ENCODE data around the gene ERCC8. TPM values are rescaled to one million over a fixed set of nuclear protein-coding genes. Genes with fewer than 3 reads are reported as not detected.

Gene ERCC8
- total and polyA plus RNA-seq, 9 of the 15 experiments (the other 6 are each of a cell fraction or from before 2014, with no cell fraction given) = 10.1 to 41.8 (median 24.4) TPM

- WGBS (ENCODE audit: insufficient coverage, low coverage, missing lambda C conversion rate) = 43% methylated on average over 1 of the region's 1 CpG
- Histone ChIP-seq H3K4me1 (replicated peaks in 1 of 2; ENCODE audit: control insufficient read depth in 2 of 2, insufficient read depth in 2 of 2, low read length in 2 of 2) (peaks cover 5 to 17% of the 10 kb centered on the region in 2 experiments; a peak in 3 of 5 replicates), H3K9ac (ENCODE audit: insufficient read depth in 1 of 2, low read depth in 2 of 2, low read length in 2 of 2) (no peak overlapping the region), H2AFZ (ENCODE audit: low read depth, low read length) (no peak overlapping the region), H3K27ac (ENCODE audit: extremely low read depth, low read depth, low read length) (no peak overlapping the region), H4K20me1 (replicated peaks; ENCODE audit: control insufficient read depth, insufficient read depth, low read length) (no peaks in the 10 kb centered on the region), H3K4me2 (ENCODE audit: insufficient read depth, low read length) (no peak overlapping the region), H3K4me3 (no peak overlapping the region), H3K36me3 (ENCODE audit: control insufficient read depth, insufficient read depth, low read length) (no peaks in the 10 kb centered on the region), H3K79me2 (ENCODE audit: control insufficient read depth, insufficient read depth, low read length) (no peaks in the 10 kb centered on the region), H3K9me3 (replicated peaks; ENCODE audit: control insufficient read depth, insufficient read depth, low read depth, low read length) (no peaks in the 10 kb centered on the region), H3K9me1 (ENCODE audit: control insufficient read depth, insufficient read depth, low read length) (no peaks in the 10 kb centered on the region), H3K27me3 (ENCODE audit: control insufficient read depth in 2 of 2, insufficient read depth in 2 of 2, low read length in 2 of 2) (no peaks in the 10 kb centered on the region)
- DNase-seq (ENCODE audit: extremely low read depth in 1 of 4, low spot score in 3 of 4) (no peak), FAIRE-seq (no peak), ATAC-seq (no peak)
- in situ Hi-C loops (cut with MboI) = no loop called here
- no peak for TF ChIP-seq ZNF232 (CRISPR knock-in tag; IDR thresholded peaks at IDR 0.05)
- TF ChIP-seq, protein P1, sequence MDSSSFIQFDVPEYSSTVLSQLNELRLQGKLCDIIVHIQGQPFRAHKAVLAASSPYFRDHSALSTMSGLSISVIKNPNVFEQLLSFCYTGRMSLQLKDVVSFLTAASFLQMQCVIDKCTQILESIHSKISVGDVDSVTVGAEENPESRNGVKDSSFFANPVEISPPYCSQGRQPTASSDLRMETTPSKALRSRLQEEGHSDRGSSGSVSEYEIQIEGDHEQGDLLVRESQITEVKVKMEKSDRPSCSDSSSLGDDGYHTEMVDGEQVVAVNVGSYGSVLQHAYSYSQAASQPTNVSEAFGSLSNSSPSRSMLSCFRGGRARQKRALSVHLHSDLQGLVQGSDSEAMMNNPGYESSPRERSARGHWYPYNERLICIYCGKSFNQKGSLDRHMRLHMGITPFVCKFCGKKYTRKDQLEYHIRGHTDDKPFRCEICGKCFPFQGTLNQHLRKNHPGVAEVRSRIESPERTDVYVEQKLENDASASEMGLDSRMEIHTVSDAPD (CRISPR knock-in tag; IDR thresholded peaks at IDR 0.05) = no peak
- no peak for TF ChIP-seq NR1H2 (CRISPR knock-in tag; IDR thresholded peaks at IDR 0.05)
- TF ChIP-seq SAFB (IDR thresholded peaks at IDR 0.05; ENCODE audit: borderline replicate concordance, low read depth, low read length) = no peak
- no peak for TF ChIP-seq FOXK2 (conservative IDR thresholded peaks at IDR 0.05 in 1 of 2, IDR thresholded peaks at IDR 0.05 in 1 of 2; ENCODE audit: low read depth in 2 of 2)
- no peak for TF ChIP-seq CC2D1A (IDR thresholded peaks at IDR 0.05)
- no peak for TF ChIP-seq ATF7 (IDR thresholded peaks at IDR 0.05)
- no peak for TF ChIP-seq POLR3G (IDR thresholded peaks at IDR 0.05; ENCODE audit: extremely low read depth, insufficient read length, insufficient replicate concordance)
- TF ChIP-seq CBFA2T2 (conservative IDR thresholded peaks at IDR 0.05) = no peak
- TF ChIP-seq ZNF175 (CRISPR knock-in tag; IDR thresholded peaks at IDR 0.05; ENCODE audit: low read depth) = no peak
- no peak for TF ChIP-seq RFX5 (IDR thresholded peaks at IDR 0.05; ENCODE audit: low read depth, low read length)
- ChIA-PET CTCF (ENCODE audit: low intra/inter-chr PET ratio) (no interaction called here), POLR2A (no interaction called here)
- intact Hi-C loops (cut with micrococcal nuclease) = no loop called here
- BruUV-seq (replicated peaks) = no TSS peak
Observed at GRCh38 chr5:60856066-60856465, 88.8 kb downstream of the ERCC8 start.

All from K562 (cell line).